Gastroesophageal sphincter (tissue), 4 donors: ENCODE measurements around the gene LARP1. TPM values are rescaled to one million over a fixed set of nuclear protein-coding genes. Genes with fewer than 3 reads are reported as not detected.

Experiments
- ATAC-seq: fragments of 150-250 bp; one replicate; pipeline ENCODE4 v1.9.1; 2016; ENCODE audit warnings: mild to moderate bottlenecking, moderate library complexity
- H3K27ac ChIP-seq, 4 donors: fragments of 200-600 bp; sonication (generic) in 3 of 4; 1 replicate in 3 of 4; 2 replicates in 1 of 4; pipeline ENCODE4 v1.5.1; 2016 to 2019
- H3K27me3 ChIP-seq: fragments of 200-600 bp; sonication (generic); one replicate; pipeline ENCODE4 v1.5.1; 2019
- H3K36me3 ChIP-seq, 2 donors: fragments of 200-600 bp; sonication (generic); one replicate each; pipeline ENCODE4 v1.5.1; 2019; ENCODE audit warnings: control low read depth in 1 of 2
- H3K4me1 ChIP-seq, 3 donors: fragments of 200-600 bp; sonication (generic); 1 replicate in 2 of 3; 2 replicates in 1 of 3; pipeline ENCODE4 v1.5.1; 2016 to 2019; ENCODE audit warnings: control low read depth in 2 of 3
- H3K4me3 ChIP-seq, 2 donors: fragments of 200-600 bp; sonication (generic); one replicate each; pipeline ENCODE4 v1.5.1; 2019; ENCODE audit warnings: mild to moderate bottlenecking in 1 of 2, moderate library complexity in 1 of 2
- H3K9me3 ChIP-seq, 3 donors: fragments of 200-600 bp; sonication (generic); one replicate each; pipeline ENCODE4 v1.5.1; 2017 to 2019; ENCODE audit warnings: control low read depth in 2 of 3
- CTCF ChIP-seq, 4 experiments: fragments of 200-600 bp in 2 of 4; fragments of 450-650 bp in 2 of 4; sonication (generic) in 1 of 4; IDR thresholded peaks; one replicate each; pipeline ENCODE4 v1.5.1; 2017 to 2019; ENCODE audit warnings: antibody characterized with exemption in 4 of 4, mild to moderate bottlenecking in 2 of 4, moderate library complexity in 2 of 4
- EP300 ChIP-seq: sonication (generic); formaldehyde crosslinking; IDR thresholded peaks from one replicate; pipeline ENCODE4 v1.6.1; 2017; ENCODE audit warnings: antibody characterized with exemption, mild to moderate bottlenecking
- POLR2A ChIP-seq, 2 donors: fragments of 450-650 bp; IDR thresholded peaks; one replicate each; pipeline ENCODE4 v1.6.1; 2017; ENCODE audit warnings: antibody characterized with exemption in 2 of 2, mild to moderate bottlenecking in 2 of 2, moderate library complexity in 1 of 2
- POLR2AphosphoS5 ChIP-seq: sonication (generic); formaldehyde crosslinking; IDR thresholded peaks from one replicate; pipeline ENCODE4 v1.6.1; 2017; ENCODE audit warnings: antibody characterized with exemption
- WGBS, 2 donors: methylation state at CpG; one replicate each; pipeline ENCODE4 v1.1.5; 2018; ENCODE audit warnings: low coverage in 1 of 2; 5-methylcytosine and 5-hydroxymethylcytosine counted together
- total RNA-seq, 4 donors: library from RNA; depleted of rRNA; stranded (reverse); fragments of >200 nt; gene quantifications; one replicate each; pipeline ENCODE4 v1.1.0, GENCODE V29; 2016

LARP1 gene
- total RNA-seq, 4 donors from 2014 or later, result 64.6 to 118 (median 80.1) TPM

- Histone ChIP-seq H3K4me1 (peaks cover 6 to 100% (median 57%) of the 10 kb centered on the region in 3 donors), H3K27ac (peak overlapping the region in 2 of 4 donors; percentile 10 to 15), H3K27me3 (no peaks in the 10 kb centered on the region), H3K36me3 (no peaks in the 10 kb centered on the region), H3K4me3 (no peak overlapping the region), H3K9me3 (no peaks in the 10 kb centered on the region)
- TF ChIP-seq POLR2A (IDR thresholded peaks at IDR 0.05) (no peak), POLR2AphosphoS5 (no peak), EP300 (no peak), CTCF (IDR thresholded peaks at IDR 0.05) (no peak)
- ATAC-seq, result peak; percentile 44
- WGBS, 2 donors, result 75 to 77% methylated on average over 4 to 7 of the region's 11 CpGs
Measured at GRCh38 chr5:154783774-154784460, 28.7 kb downstream of the LARP1 start.

GRCh38 chr5:154784856-154785255 lies 29.7 kb downstream of the LARP1 start:
- TF ChIP-seq CTCF (IDR thresholded peaks at IDR 0.05) (no peak), POLR2A (IDR thresholded peaks at IDR 0.05) (no peak), EP300 (no peak), POLR2AphosphoS5 (no peak)
- Histone ChIP-seq H3K9me3 (no peaks in the 10 kb centered on the region), H3K4me3 (no peak overlapping the region), H3K27me3 (no peaks in the 10 kb centered on the region), H3K36me3 (no peaks in the 10 kb centered on the region), H3K27ac (no peak overlapping the region), H3K4me1 (peaks cover 6 to 91% (median 54%) of the 10 kb centered on the region in 3 donors)
- 67 to 100% methylated on average over 1 of the region's 2 CpGs for WGBS, 2 donors
- no peak for ATAC-seq

GRCh38 chr5:154786414-154786813 lies 31.2 kb downstream of the LARP1 start:
- ATAC-seq, result no peak
- H3K27ac ChIP-seq, result no peak overlapping the region
- WGBS, 2 donors, result 67 to 100% methylated on average over 1 of the region's 2 CpGs
- TF ChIP-seq POLR2A (IDR thresholded peaks at IDR 0.05) (no peak), EP300 (no peak), CTCF (IDR thresholded peaks at IDR 0.05) (no peak), POLR2AphosphoS5 (no peak)
- H3K27me3 ChIP-seq, result no peaks in the 10 kb centered on the region
- no peaks in the 10 kb centered on the region for H3K9me3 ChIP-seq
- H3K36me3 ChIP-seq, result peaks cover 0 to 14% of the 10 kb centered on the region in 2 donors
- no peak overlapping the region for H3K4me3 ChIP-seq
- H3K4me1 ChIP-seq, result peaks cover 6 to 75% (median 47%) of the 10 kb centered on the region in 3 donors

GRCh38 chr5:154788212-154788611 lies 33.0 kb downstream of the LARP1 start:
- peaks cover 3 to 57% (median 33%) of the 10 kb centered on the region in 3 donors for H3K4me1 ChIP-seq
- H3K27ac ChIP-seq, result no peak overlapping the region
- no peak for ATAC-seq
- no peak overlapping the region for H3K4me3 ChIP-seq
- H3K27me3 ChIP-seq, result no peaks in the 10 kb centered on the region
- no peaks in the 10 kb centered on the region for H3K9me3 ChIP-seq
- peaks cover 0 to 31% of the 10 kb centered on the region in 2 donors for H3K36me3 ChIP-seq
- no peak for TF ChIP-seq EP300
- no peak for TF ChIP-seq POLR2A (IDR thresholded peaks at IDR 0.05)
- TF ChIP-seq POLR2AphosphoS5, result no peak
- no peak for TF ChIP-seq CTCF (IDR thresholded peaks at IDR 0.05)
- WGBS, 2 donors, result 20 to 60% methylated on average over 1 of the region's 5 CpGs

- no peak overlapping the region for H3K4me3 ChIP-seq
- TF ChIP-seq CTCF (IDR thresholded peaks at IDR 0.05), result no peak
- TF ChIP-seq POLR2AphosphoS5, result no peak
- TF ChIP-seq EP300, result no peak
- TF ChIP-seq POLR2A (IDR thresholded peaks at IDR 0.05), result no peak
- 88 to 94% methylated on average over 3 of the region's 3 CpGs for WGBS, 2 donors
- peaks cover 0 to 59% of the 10 kb centered on the region in 2 donors for H3K36me3 ChIP-seq
- no peaks in the 10 kb centered on the region for H3K27me3 ChIP-seq
- no peak overlapping the region for H3K27ac ChIP-seq
- no peak for ATAC-seq
- H3K9me3 ChIP-seq, result no peaks in the 10 kb centered on the region
- H3K4me1 ChIP-seq, result peaks cover 0 to 45% (median 19%) of the 10 kb centered on the region in 3 donors
Measured at GRCh38 chr5:154791535-154791934, 36.4 kb downstream of the LARP1 start.
